GM12874 (cell line): Measurements from ENCODE around the gene FXYD5.

ENCODE experiments used
- CTCF ChIP-seq: IDR thresholded peaks from 2 replicates; pipeline ENCODE4 v1.5.1; 2011; ENCODE audit warnings: low read depth, mild to moderate bottlenecking, control low read depth, low read length, moderate library complexity; ENCODE audit not compliant: insufficient read depth

The FXYD5 gene

DNA sequence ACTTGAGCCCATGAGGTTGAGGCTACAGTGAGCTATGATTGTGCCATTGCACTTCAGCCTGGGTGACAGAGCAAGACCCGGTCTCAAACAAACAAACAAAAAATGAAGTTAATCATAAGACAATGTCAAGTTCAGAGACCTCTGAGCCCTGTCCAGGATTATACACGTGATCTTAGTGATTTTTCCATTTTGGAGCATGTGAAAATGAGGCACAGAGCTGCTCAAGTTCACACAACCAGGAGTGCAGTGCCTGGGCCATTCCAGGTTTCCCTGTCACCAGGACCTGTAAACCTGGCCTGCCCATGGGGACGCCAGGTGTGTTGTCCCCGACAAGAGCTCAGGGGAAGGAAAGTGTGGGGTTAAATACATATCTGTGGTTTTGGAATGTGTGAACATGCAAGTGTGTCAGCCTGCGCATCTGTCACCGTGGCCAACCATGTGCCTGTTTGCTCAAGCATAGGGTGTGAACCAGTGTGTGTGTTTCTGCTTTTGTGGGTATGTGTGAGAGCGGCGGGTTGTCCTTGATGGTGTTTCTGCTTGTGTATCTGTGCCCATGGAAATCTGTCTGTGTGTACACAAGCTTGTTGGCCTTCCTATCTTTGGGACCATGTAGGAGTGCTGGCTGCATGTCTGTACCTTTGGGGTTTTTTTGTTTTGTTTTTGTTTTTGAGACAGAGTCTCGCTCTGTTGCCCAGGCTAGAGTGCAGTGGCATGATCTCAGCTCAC lies 17.4 kb upstream of the FXYD5 start:
- no peak for TF ChIP-seq CTCF

DNA sequence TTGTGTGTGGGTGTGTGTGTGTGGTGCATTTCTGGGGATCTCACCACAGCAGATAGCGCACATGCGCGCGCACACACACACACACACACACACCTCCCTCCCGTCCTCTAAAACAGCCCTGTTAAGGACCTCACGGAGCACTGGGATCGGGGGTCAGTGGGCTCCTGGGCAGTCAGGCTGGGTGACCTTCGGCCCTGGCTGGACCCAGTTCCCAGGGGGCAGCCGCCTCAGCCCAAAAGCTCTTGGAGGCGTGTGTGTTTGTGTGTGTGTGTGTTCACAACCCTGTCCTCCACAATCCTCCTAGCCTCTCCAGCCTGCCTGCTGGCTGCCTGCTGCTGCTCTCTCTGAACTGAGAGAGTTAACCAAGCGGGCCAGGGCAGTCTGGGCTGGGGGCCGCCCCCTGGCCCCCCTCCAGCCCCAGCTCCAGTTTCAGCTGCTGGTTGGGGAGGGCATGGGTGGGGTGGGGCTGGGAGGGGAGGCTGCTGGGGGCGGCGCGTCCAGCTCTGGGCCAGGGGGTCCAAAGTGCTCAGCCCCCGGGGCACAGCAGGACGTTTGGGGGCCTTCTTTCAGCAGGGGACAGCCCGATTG lies 16.1 kb upstream of the FXYD5 start, which contains the start of gene FXYD1:
FXYD1 (plus strand) TSS at position 520 of the 588 bp plus-strand sequence. CDS start 1,256 bp downstream, outside the sequence.
- no peak for TF ChIP-seq CTCF

DNA sequence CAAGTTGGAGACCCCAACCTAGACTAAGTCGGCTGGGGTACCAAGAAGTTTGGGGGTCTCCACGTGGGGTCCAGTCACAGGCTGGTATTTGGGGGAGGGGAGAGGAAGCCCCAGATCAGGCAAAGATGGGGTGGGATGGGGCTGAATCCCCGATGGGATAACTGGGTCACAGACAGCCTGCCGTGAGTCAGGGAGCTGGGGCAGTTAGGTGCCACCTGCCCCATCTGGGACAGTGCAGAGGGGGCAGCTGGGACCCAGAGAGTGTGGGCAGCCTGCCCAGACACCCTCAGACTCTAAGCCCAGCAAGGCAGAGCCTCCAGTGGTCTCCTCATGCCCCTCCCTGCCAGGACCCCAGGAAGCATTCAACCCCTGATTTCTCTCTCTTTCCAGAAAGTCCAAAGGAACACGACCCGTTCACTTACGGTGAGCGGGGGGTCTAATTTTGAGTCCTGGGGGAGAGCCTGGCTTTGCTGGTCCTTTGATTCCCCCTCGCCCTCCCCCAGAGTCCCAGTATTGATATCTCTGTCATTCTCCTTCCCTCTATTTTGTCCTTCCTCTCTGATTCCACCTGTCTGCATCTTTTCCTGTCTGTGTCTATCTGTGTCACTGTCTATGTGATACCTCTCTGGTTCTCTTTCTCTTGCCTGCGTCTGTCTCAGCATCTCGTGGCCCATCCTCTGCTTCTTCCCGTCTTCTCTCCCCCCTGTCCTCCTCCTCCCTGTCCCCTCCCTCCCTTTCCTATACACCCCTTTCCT lies 14.2 kb upstream of the FXYD5 start:
- TF ChIP-seq CTCF, result no peak

DNA sequence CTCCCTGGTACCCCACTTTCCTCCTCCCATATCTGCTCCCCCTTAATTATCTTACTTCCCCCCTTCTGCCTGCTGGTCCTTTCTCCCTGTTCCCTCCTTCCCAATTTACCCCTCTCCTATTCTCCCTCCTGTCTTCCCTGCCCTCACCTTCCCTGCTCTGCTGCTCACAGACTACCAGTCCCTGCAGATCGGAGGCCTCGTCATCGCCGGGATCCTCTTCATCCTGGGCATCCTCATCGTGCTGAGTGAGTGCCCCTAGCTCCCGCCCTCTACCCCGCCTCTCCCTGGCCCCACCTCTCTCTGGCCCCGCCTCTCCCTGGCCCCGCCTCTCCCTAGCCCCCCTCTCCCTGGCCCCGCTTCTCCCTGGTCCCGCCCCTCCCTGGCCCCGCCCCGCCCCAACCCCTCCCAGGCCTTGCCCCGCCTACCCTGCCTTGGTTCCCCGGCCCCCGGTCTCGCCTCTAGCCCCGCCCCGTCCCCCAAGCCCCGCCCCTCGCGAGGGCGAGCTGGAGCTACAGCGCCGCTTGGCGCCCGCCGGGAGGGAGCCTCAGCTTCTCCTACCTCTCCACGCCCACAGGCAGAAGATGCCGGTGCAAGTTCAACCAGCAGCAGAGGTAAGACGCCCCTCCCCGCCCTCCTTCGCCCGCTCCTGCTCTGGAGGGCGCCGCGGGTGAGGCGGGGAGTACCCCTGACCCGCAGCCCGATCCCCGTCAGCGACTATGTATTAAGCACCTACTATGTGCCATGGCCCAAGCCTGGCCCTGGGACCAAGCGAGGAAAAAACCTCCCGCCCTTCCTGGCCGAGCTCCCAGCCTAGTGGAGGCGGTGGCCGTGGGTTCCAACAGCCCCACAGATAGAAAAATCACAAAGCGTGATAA lies 13.3 kb upstream of the FXYD5 start:
- TF ChIP-seq CTCF, result peak; percentile 63

DNA sequence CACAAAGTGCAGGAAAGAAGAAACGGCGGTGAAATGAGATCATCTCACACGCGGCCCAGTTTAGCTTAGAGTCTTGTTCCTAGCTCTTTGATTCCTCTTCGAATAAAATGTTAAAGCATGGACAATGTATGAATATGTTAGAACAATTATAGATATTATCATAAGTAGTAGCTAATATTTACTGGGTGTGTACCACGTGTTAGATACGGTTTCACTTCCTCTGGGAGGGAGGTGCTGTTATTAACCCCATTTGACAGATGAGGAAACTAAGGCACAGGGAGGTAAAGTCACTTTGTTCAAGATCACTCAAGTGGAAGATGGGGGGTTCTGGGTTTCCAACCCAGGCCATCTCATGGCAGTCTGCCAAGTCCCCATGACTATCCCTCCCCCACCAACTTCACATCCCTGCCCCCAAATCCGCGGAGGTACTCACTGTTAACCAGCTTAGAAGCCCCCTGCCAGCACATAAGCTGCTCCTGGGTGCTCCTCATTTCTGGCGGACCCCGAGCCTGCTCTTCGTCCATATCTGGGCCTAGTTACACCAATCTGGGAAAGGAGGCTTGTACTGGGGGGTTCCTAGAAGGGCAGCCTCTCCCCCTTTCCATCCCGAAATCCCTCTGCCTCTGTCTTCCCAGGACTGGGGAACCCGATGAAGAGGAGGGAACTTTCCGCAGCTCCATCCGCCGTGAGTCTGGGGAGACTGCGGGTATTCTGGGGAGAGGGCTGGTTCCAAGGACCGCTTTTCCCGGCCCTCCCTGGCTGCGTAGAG lies 12.5 kb upstream of the FXYD5 start:
- TF ChIP-seq CTCF, result no peak

GRCh38 chr19:35142606-35143230 lies 11.8 kb upstream of the FXYD5 start:
- peak; percentile 68 for TF ChIP-seq CTCF
